HG02642 (cell line): Measurements from ENCODE around the gene DNAJC3.
"Not testable (repeated sequence)": the region's sequence is repeated elsewhere in the genome, so short reads cannot be mapped to it uniquely, and the experiment has no call there.

ENCODE experiments used
- ATAC-seq: cut with Tn5 transposase; IDR thresholded peaks from one replicate; pipeline ENCODE4 v1.9.1; 2021; ENCODE audit warnings: mild to moderate bottlenecking; ENCODE audit not compliant: unreplicated experiment, poor library complexity

DNAJC3 gene

DNA sequence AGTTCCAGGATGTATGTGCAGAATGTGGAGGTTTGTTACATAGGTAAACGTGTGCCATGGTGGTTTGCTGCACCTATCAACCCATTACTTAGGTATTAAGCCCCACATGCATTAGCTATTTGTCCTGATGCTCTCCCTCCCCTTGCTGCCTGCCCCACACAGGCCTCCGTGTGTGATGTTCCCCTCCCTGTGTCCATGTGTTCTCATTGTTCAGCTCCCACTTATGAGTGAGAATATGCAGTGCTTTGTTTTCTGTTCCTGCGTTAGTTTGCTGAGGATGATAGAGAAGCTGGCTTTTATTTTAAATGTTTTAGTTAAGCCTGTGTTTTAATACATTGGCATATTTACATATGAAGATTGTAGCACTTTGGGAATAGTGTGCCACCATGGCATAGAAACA is 85.7 kb downstream of the DNAJC3 start:
- not testable (repeated sequence) for ATAC-seq

DNA sequence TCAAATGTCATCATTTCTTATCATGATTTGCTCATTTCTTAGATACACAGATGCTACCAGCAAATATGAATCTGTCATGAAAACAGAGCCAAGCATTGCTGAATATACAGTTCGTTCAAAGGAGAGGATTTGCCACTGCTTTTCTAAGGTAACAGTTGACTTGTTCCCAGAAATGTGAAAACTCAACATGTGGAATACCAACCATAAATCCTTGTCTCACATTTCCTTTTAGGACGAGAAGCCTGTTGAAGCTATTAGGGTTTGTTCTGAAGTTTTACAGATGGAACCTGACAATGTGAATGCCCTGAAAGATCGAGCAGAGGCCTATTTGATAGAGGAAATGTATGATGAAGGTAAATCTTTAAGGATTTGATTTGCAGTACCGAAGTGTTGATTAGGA is 86.7 kb downstream of the DNAJC3 start:
- ATAC-seq, result no peak

DNA sequence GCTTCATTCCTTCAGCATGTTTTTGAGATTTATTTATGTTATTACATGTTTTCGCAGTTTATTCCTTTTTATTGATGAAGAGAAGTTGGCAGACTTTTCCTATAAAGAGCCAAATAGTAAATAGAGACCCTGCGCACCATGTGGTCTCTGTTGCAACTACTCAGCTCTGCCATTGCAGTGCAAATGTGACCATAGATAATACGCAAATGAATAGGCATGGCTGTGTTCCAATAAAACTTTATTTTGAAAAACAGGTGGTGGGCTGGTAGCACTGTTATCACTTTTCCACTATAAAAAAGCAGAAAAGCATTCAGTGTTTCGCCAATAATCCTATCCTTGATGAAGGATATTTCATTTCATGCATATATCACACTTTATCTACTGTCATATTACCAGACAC is 95.0 kb downstream of the DNAJC3 start:
- ATAC-seq, result no peak

DNA sequence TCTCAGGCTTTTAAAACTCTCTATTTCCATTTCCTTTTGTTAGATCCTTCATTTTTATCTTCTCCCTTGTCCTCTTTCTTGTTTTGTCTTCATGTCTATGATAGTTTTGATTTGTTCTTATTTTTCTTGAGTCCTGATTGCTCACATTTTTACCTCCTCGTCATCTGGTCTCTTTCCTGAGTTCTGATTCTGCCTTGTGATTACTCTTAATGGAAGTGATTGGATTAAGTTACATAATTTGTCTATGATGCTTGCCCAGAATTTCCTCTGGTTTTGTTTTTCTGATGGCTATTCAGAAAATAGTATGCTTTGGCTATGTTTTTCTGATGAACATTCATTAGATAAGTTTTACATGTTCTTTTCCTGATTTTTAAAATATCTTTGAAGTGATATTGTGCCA is 102.6 kb downstream of the DNAJC3 start:
- ATAC-seq, result no peak

DNA sequence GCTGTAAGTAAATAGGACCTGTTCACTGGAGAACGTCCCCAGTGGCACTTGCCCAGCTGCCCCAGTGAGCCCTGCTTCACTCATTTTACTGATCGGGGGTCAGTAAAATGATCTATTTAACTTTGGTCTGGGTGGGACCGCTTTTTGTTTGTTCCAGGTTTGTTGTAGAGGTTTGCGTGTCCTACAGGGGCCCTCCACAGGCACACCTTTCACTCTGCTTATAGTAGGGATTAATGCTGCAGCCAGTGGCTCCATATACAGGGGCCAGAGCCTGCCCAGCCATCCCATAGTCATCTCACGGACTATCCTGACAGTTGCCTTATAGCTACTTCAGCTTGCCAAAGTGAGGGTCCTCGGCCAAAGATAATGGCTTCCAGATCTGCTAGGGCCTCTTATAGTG is 104.1 kb downstream of the DNAJC3 start:
- ATAC-seq, result no peak

DNA sequence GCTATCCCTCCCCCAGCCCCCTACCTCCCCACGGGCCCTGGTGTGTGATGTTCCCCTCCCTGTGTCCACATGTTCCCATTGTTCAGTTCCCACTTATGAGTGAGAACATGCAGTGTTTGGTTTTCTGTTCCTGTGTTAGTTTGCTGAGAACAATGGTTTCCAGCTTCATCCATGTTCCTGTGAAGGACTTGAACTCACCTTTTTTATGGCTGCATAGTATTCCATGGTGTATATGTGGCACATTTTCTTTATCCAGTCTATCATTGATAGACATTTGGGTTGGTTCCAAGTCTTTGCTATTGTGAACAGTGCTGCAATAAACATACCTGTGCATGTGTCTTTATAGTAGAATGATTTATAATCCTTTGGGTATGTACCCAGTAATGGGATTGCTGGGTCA is 105.0 kb downstream of the DNAJC3 start:
- not testable (repeated sequence) for ATAC-seq

DNA sequence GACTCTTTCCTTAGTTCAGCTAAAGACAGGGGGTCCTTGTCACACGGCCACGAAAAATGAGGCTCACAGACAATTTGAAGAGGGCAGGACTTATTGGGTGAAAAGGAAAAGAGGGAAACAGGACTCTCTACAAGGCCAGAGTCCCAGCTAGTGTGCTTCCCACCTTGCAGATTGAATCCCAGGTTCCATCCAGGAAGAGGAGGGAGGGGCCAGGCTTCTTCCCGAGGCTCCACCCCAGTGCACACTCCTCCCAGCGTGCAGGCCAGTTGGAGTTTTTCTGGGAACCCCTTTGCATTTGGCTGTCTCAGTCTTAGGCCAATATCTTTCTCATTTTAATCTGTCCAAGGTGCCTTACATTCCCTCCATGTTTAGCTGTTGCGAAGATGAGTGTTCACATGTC is 106.8 kb downstream of the DNAJC3 start:
- ATAC-seq, result no peak

DNA sequence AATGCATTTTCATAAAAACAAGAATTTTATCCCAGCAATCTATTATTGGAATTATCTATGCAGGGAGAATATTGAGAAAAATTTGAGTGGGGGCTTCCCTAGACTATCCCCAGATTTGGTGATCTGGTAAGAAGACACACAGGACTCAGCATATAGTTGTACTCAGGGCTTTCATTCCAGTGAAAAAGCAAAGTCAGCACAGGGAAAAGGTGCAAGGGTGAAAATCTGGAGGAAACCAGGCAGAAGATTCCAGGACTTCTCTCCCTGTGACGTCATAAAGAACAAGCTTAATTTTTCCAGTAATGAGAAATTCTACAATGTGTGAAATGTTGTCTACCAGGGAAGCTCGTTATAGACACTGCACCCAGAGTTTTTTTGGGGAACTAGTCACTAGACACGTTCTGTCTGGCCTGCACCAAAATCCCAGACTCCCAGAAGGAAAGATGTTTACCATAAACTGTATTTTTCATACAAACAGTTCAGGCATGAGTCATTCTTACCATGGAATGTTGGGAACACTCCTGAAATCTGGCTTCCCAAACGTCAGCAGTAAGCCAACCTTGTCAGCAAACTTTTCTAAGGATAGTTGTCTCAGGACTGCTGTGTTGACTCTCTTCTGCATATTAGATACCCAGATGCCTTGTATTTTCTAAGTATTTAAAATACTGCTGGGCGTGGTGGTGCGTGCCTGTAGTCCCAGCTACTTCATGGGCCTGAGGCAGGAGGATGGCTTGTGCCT is 107.4 kb downstream of the DNAJC3 start:
- no peak for ATAC-seq

DNA sequence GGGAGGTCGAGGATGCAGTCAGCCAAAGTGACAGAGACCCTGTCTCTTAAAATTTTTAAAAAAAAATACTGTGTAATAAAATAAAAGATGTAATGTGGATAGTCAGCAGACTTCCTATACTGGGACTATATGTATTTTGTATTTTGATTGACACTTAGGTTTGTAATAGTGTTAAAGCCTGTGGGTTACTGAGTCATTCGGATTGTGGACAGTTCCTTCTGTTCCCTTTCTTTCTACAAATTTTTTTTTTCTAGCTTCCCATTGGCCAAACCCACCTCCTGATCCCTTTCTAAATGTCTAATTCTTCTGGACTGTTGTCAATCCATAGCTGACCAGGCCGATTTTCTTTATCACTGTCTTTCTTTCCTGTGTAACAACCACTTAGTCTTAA is 108.0 kb downstream of the DNAJC3 start:
- ATAC-seq, result no peak

DNA sequence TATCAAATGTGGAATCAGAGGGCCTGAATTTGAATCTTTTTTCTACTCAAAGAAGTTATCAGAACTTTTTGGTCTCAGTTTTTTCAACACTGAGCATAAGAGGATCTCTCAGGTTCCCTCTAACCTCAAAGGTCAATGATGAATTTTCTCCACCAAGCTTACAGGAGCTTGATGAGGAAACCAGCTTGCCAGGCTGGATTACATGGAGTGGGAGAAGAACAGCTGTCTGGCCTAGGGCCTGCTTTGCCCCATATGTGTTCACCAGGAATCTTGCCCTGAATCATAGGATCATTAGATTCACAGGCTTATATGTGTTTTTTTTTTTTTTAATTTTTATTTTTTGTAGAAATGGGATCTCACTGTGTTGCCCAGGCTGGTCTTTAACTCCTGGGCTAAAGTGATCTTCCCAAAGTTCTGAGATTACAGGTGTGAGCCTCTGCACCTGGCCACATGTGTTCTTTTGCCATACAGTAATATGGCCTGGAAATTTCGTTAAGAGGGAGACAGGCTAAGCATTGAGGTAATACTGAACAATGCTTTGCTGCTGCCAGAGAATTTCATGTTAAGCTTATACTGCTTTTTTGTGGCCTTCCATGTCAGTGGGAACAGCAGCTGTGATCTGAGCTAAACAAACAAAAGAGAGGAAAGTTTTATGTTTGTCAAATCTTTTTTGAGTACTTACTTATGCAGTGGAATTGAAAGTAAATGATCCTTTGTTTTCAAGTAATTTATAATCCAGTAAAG is 110.6 kb downstream of the DNAJC3 start:
- ATAC-seq, result no peak

DNA sequence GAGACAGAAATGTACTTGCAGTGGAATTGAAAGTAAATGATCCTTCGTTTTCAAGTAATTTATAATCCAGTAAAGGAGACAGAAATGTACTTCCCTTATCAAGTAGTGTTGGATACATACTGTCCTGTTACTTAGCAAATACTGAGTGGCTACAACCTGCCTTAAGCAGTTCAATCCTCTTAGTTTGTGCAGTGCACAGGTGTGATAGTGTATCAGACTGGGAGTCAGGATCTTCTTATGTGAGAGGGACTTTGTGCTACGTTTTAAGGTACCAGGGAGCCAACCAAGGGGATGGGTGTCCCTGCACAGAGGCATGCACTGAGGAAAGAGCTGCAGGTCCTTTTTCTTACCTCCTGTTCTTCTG is 111.1 kb downstream of the DNAJC3 start:
- ATAC-seq, result no peak

DNA sequence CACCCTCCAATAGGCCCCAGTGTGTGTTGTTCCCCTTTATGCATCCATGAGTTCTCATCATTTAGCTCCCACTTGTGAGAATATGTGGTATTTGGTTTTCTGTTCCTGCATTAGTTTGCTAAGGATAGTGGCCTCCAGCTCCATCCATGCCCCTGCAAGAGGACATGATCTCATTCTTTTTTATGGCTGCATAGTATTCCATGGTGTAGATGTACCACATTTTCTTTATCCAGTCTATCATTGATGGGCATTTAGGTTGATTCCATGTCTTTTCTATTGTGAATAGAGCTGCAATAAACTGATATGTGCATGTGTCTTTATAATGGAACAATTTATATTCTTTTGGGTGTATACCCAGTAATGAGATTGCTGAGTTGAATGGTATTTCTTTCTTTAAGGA is 112.4 kb downstream of the DNAJC3 start:
- ATAC-seq, result not testable (repeated sequence)

DNA sequence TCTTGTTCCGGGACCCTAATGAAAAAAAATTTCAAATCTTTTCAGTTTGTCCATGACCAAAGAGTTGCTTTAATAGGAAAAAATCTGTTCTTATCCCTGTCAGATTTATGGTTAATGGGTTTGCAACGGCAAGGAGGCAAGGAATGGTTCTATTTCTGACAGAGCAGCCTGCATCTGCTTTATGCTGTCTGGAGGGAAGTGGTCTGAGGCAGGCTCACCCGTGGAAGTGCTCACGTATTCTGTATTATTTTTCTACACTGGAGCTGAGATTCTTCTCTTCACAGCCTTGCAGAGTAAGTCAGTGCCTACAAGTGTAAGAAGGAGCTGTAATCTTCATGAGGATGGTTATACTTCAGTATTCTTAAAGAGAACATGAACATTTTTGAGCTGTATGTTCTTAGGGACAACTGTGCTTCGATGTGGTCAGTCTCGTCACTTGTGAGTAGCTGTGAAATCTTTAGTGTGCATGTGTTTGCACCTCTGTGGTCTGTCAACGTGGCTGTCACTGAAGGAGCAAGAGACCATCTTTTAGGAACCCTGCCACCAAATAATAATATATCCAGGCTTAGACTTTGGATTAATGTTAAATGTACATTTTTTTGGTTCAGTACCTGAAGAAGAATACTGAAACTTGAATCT is 114.3 kb downstream of the DNAJC3 start:
- no peak for ATAC-seq

DNA sequence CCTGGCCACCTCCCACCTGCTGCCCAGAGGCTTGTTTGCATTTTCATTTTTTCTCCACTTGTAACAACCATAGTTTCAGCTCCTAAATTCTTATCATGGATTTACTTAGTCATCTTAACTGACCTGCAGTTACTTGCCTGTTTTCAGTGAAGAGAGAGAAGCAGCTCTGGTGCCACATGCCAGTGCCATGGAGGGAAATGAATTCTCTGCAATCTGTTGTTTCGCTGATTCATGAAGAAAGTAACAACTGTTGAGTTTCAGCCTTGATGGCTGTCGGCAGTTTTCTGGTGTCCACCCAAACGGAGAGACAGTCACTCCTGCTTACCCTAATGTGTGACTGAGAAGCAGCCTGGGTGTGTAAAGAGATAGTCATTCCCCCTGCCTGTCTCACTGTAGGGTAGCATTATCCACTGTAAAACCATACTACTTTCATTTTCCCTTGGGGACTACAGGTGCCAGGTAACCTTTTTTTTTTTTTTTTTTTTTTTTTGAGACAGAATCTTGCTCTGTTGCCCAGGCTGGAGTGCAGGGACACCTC is 116.1 kb downstream of the DNAJC3 start:
- no peak for ATAC-seq

DNA sequence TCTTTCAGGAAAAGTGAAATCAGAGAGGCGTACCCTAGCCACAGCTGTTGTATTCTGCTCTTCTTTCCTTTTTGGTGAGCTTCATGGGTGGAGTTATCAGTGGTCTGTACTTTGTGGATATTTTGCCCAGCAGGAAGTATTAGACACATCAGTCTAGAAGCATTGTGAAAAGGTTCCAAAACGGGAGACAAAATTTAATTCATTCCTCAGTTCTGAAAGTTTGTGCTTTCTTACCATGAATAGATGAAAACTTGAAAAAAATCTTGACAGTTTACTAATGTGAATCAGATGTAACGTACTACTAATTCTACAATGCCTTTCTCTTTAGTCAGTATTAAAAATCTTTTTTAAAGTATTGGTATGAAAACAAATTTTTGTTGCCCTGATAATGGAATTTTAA is 116.8 kb downstream of the DNAJC3 start:
- no peak for ATAC-seq

DNA sequence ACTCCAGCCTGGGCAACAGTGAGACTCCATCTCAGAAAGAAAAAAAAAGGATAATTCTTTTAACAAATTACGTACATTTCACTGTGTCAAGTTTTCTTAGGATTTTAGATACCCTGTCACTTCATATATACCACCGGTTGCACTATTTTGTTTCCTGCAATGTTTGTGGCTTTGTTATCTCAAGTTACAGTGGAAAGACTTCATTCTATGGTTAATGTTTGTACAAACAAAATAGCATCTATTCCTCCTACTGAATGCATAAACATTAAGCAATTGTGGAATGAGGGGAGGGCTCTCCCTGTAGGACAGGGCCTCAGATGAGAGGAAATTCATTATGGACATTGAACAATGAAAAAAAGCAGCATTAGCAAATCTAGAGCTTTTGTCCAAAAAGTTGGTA is 120.1 kb downstream of the DNAJC3 start:
- ATAC-seq, result no peak

DNA sequence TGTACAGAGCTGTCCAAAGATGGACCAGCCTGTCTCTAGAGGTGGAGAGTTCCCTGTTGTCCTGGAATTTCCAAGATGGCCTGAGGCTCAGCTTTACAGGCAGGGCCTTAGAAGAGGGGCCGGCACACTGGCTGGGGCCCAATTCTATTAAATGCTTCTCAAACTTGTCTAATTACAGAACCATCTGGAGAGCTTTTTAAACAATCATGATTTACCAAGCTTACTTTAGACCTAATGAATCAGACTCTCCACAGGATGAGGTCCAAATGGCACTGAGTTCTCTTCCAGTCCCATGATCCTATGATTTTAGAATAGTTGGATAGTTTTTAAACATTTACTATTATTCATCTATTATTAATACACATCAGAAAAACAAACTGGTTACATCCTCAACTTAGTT is 123.5 kb downstream of the DNAJC3 start:
- no peak for ATAC-seq

DNA sequence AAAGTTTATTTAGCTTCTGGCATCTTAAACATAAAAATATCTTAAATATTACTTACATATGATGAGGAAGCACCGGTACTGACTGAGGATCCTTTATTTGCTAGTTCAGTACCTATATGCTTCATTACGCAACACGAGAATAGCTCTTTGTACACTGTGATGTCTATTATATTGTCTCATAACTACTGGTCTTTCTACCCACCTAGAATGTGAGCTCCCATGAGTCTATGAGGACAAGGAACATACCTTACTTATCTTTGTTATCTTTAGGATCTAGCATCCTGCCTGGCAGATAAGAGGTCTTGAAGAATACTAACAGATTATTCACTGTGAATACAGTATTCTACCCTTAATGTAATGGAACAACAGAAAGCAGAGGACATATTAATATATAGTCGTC is 124.9 kb downstream of the DNAJC3 start:
- no peak for ATAC-seq

DNA sequence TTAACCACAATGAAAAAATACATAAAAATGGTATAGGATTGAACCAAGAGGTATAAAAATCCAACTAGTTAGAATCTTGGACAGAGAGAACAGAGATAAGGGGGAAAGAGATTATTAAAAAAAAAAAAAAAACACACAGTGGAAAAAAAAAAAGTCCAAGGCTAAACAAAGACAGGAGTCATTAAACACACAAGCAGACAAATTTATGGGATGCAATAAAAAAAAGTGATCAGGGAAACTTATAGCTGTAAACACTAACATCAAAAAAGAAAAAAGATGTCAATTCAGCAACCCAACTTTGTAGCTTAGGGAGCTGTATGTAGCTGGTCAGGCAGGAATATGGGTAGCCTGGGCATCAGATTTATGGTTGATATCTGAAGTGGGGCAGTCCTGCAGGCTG is 129.0 kb downstream of the DNAJC3 start:
- no peak for ATAC-seq

DNA sequence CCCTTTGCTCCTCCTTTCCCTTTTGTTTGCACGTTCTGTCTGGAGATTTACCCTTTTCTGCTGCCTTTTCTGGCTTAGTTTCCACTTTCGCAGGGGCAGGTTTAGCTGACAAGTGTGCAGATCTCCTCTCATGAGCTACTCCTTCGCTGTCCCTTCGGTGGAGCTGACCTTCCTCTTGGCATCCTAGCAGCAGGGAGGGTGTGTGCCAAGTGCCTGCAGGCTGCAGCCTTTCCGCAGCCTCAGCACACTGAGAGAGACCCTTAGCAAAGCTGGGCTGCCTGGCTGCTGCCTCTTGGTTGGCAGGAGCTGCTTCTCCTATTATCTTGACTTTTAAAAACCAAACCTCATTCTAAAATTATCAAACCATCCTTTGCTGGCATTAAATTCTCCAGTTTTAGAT is 132.5 kb downstream of the DNAJC3 start:
- ATAC-seq, result no peak

DNA sequence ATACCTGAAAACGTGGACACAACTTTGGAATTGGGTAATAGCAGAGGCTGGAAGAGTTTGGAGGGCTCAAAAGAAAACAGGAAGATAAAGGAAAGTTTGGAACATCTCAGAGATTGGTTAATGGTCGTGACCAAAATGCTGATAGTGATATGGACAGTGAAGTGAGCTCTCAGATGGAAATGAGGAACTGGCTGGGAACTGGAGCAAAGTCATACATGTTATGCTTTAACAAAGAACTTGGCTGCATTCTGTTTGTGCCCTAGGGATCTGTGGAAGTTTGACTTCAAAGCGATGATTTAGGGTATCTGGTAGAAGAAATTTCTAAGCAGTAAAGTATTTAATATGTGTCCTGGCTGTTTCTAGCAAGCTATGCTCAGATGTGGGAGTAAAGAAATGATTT is 136.2 kb downstream of the DNAJC3 start:
- ATAC-seq, result no peak
